Endothelial cell of umbilical vein (primary cell): ENCODE measurements around the gene BMP8A. TPM values are rescaled to one million over a fixed set of nuclear protein-coding genes. Genes with fewer than 3 reads are reported as not detected.

Source experiments
- BruUV-seq: library from RNA; stranded (reverse); fragments of 400-500 nt; replicated peaks from 2 replicates; lab custom pipeline; 2021; lab: Mats Ljungman, UMichigan
- CTCF ChIA-PET: fragments of 300-600, 350-600 bp; sonication (Branson Sonifier 250); formaldehyde crosslinking; loops from one replicate; lab custom pipeline; 2021; ENCODE audit warnings: antibody characterized with exemption, inconsistent platforms; lab: Charles Lee
- POLR2A ChIA-PET: fragments of 300-600, 350-600 bp; sonication (Branson Sonifier 250); formaldehyde crosslinking; loops from one replicate; lab custom pipeline; 2021; ENCODE audit warnings: antibody characterized with exemption, inconsistent platforms; lab: Charles Lee
- DNase-seq: peaks from one replicate; pipeline ENCODE4 v3.0.0-alpha.2; 2011; ENCODE audit warnings: low read depth, low spot score
- FAIRE-seq: peaks from 2 replicates; lab custom pipeline; 2011; peaks lifted over from hg19 to GRCh38; lab: Jason Lieb, UNC
- H2AFZ ChIP-seq: 2 replicates; pipeline ENCODE4 v1.6.0; 2012; ENCODE audit warnings: low read depth, low read length, control low read depth, inconsistent platforms
- H3K27ac ChIP-seq: 2 replicates; pipeline ENCODE4 v1.5.1; 2011; ENCODE audit warnings: low read depth, mild to moderate bottlenecking, control low read depth, low read length, moderate library complexity; ENCODE audit not compliant: insufficient read depth
- H3K27me3 ChIP-seq, 2 experiments: 2 replicates each; pipeline versions ENCODE4 v1.6.0 to v1.6.1; 2011; ENCODE audit warnings: low read length in 2 of 2, mixed read lengths in 1 of 2; ENCODE audit not compliant: control insufficient read depth in 2 of 2, insufficient read depth in 2 of 2
- H3K36me3 ChIP-seq, 2 experiments: 2 replicates in 1 of 2; 3 replicates in 1 of 2; pipeline ENCODE4 v1.5.1; 2011; ENCODE audit warnings: low read length in 2 of 2, mild to moderate bottlenecking in 1 of 2, moderate library complexity in 1 of 2; ENCODE audit not compliant: control insufficient read depth in 2 of 2, insufficient read depth in 2 of 2; ENCODE audit errors: extremely low read depth in 1 of 2
- H3K4me1 ChIP-seq: 3 replicates; pipeline ENCODE4 v1.5.1; 2011; ENCODE audit warnings: mild to moderate bottlenecking, low read length; ENCODE audit not compliant: control insufficient read depth, insufficient read depth; ENCODE audit errors: extremely low read depth
- H3K4me2 ChIP-seq: 2 replicates; pipeline ENCODE4 v1.6.1; 2011; ENCODE audit warnings: low read length, control low read depth, mixed read lengths; ENCODE audit not compliant: insufficient read depth
- H3K4me3 ChIP-seq, 3 experiments: fragments of 200-600 bp in 1 of 3; sonication (generic), shearing (Covaris generic) in 1 of 3; replicated peaks in 1 of 3; 2 replicates each; pipeline ENCODE4 v1.5.1; 2011 to 2016; ENCODE audit warnings: control low read depth in 3 of 3, low read length in 3 of 3, mild to moderate bottlenecking in 2 of 3, inconsistent platforms in 1 of 3, low read depth in 1 of 3, moderate library complexity in 1 of 3; ENCODE audit not compliant: insufficient read depth in 1 of 3
- H3K79me2 ChIP-seq: 2 replicates; pipeline ENCODE4 v1.6.0; 2012; ENCODE audit warnings: low read length, inconsistent platforms; ENCODE audit not compliant: control insufficient read depth, insufficient read depth
- H3K9ac ChIP-seq: replicated peaks from 2 replicates; pipeline ENCODE3; 2011; ENCODE audit warnings: low read length, control low read depth; ENCODE audit not compliant: insufficient read depth; ENCODE audit errors: extremely low read depth
- H3K9me1 ChIP-seq: replicated peaks from 3 replicates; pipeline ENCODE4 v1.6.0; 2011; ENCODE audit warnings: mild to moderate bottlenecking, low read length; ENCODE audit not compliant: control insufficient read depth, insufficient read depth; ENCODE audit errors: extremely low read depth
- H3K9me3 ChIP-seq: replicated peaks from 2 replicates; pipeline ENCODE4 v1.5.1; 2012; ENCODE audit warnings: low read length, inconsistent platforms; ENCODE audit not compliant: control insufficient read depth, insufficient read depth
- H4K20me1 ChIP-seq: replicated peaks from 2 replicates; pipeline ENCODE3; 2011; ENCODE audit warnings: mild to moderate bottlenecking, low read length; ENCODE audit not compliant: control insufficient read depth, insufficient read depth; ENCODE audit errors: extremely low read depth
- EZH2 ChIP-seq: IDR thresholded peaks from 2 replicates; pipeline ENCODE4 v1.6.1; 2012; ENCODE audit warnings: borderline replicate concordance, low read depth, mild to moderate bottlenecking, moderate library complexity, low read length, inconsistent platforms; ENCODE audit not compliant: severe bottlenecking
- FOS ChIP-seq: IDR thresholded peaks from 2 replicates; pipeline ENCODE4 v1.6.1; 2011; ENCODE audit warnings: mild to moderate bottlenecking, low read length, moderate library complexity, borderline replicate concordance; ENCODE audit not compliant: insufficient read depth
- JUN ChIP-seq: IDR thresholded peaks from 2 replicates; pipeline ENCODE4 v1.6.1; 2011; ENCODE audit warnings: borderline replicate concordance, low read depth; ENCODE audit not compliant: insufficient read length, insufficient read depth
- MYC ChIP-seq: IDR thresholded peaks from one replicate; pipeline ENCODE4 v1.6.1; 2011; ENCODE audit warnings: mild to moderate bottlenecking, low read depth, low read length
- POLR2A ChIP-seq: IDR thresholded peaks from 2 replicates; pipeline ENCODE4 v1.6.1; 2012; ENCODE audit warnings: low read depth, mild to moderate bottlenecking, control low read depth, low read length
- POLR2AphosphoS5 ChIP-seq: IDR thresholded peaks from 2 replicates; pipeline ENCODE4 v1.6.1; 2012; ENCODE audit warnings: low read depth, mild to moderate bottlenecking, control low read depth, low read length, moderate library complexity; ENCODE audit not compliant: insufficient read depth
- dilution Hi-C: fragments of 300-500 bp; cut with MboI; formaldehyde crosslinking; loops from one replicate; pipeline ENCODE4 v1.15.0; 2019; ENCODE audit warnings: low sequenced_read_pairs; ENCODE audit not compliant: extremely low pct_ligation_motif_present
- intact Hi-C: fragments of 100-400 bp; cut with micrococcal nuclease; formaldehyde crosslinking; loops from one replicate; pipeline ENCODE4 v1.10.0; 2022
- polyA plus RNA-seq, 4 experiments: library from polyadenylated mRNA; depleted of rRNA in 3 of 4; stranded (reverse) in 3 of 4; unstranded in 1 of 4; fragments of >200 nt; gene quantifications; 2 replicates each; pipeline versions ENCODE4 v1.2.1 to v1.2.3, GENCODE V29; 2011 to 2012; ENCODE audit warnings: missing spikeins in 1 of 4
- total RNA-seq: library from RNA; stranded (reverse); gene quantifications from 2 replicates; pipeline ENCODE4 v1.2.3, GENCODE V29; 2021
- TF ChIP-seq, protein P1 (sequence below), 2 donors: IDR thresholded peaks; 1 replicate in 1 of 2; 2 replicates in 1 of 2; pipeline ENCODE4 v1.5.1; 2011; ENCODE audit warnings: low read length in 2 of 2, mild to moderate bottlenecking in 2 of 2, moderate library complexity in 2 of 2, control low read depth in 1 of 2, inconsistent platforms in 1 of 2, low read depth in 1 of 2; ENCODE audit not compliant: insufficient read depth in 1 of 2; ENCODE audit errors: extremely low read depth in 1 of 2

Gene BMP8A
- total and polyA plus RNA-seq, 2 donors (not counting 3 experiments of a cell fraction or from before 2014, with no cell fraction given), result 0.25 to 0.44 TPM

DNA sequence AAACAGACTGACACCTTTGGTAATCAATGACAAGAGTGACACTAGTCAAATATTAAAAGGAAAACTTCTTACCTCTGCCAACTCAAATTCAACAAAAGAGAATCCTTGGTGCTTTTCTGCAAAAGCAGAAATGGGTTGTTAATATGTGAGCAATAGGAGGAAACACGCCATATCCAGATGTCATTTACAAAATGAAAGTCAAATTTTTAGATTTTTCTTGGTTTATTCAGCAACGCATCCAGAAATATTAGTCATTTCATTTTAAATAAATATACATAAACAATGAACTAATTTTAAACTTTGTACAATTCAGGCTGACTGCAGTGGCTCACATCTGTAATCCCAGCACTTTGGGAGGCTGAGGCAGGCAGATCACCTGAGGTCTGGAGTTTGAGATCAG, 62.8 kb downstream of the BMP8A start:
- H4K20me1 ChIP-seq, result no peaks in the 10 kb centered on the region
- ChIA-PET POLR2A (no interaction called here), CTCF (interaction anchor here (3.5 kb wide), 1 partner anchor 16 kb away, joined by 13 read pairs; no protein-coding TSS in a partner anchor)
- BruUV-seq, result no TSS peak
- no peak overlapping the region for H3K27ac ChIP-seq
- no peak for TF ChIP-seq FOS
- TF ChIP-seq POLR2A, result no peak
- no peak for TF ChIP-seq JUN
- TF ChIP-seq EZH2, result no peak
- TF ChIP-seq, protein P1, sequence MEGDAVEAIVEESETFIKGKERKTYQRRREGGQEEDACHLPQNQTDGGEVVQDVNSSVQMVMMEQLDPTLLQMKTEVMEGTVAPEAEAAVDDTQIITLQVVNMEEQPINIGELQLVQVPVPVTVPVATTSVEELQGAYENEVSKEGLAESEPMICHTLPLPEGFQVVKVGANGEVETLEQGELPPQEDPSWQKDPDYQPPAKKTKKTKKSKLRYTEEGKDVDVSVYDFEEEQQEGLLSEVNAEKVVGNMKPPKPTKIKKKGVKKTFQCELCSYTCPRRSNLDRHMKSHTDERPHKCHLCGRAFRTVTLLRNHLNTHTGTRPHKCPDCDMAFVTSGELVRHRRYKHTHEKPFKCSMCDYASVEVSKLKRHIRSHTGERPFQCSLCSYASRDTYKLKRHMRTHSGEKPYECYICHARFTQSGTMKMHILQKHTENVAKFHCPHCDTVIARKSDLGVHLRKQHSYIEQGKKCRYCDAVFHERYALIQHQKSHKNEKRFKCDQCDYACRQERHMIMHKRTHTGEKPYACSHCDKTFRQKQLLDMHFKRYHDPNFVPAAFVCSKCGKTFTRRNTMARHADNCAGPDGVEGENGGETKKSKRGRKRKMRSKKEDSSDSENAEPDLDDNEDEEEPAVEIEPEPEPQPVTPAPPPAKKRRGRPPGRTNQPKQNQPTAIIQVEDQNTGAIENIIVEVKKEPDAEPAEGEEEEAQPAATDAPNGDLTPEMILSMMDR (IDR thresholded peaks at IDR 0.05; ENCODE audit: extremely low read depth in 1 of 2, insufficient read depth in 1 of 2, low read depth in 1 of 2, low read length in 2 of 2), result no peak
- TF ChIP-seq MYC, result no peak
- TF ChIP-seq POLR2AphosphoS5, result no peak
- intact Hi-C loops (no loop called here), dilution Hi-C loops (no loop called here)
- no peaks in the 10 kb centered on the region for H3K9me3 ChIP-seq
- H2AFZ ChIP-seq, result no peak overlapping the region
- FAIRE-seq (no peak), DNase-seq (no peak)
- no peak overlapping the region for H3K4me3 ChIP-seq
- no peaks in the 10 kb centered on the region for H3K27me3 ChIP-seq
- H3K36me3 ChIP-seq, result peaks cover 0 to 1% of the 10 kb centered on the region in 2 experiments
- no peak overlapping the region for H3K9ac ChIP-seq
- H3K4me2 ChIP-seq, result no peak overlapping the region
- H3K79me2 ChIP-seq, result no peaks in the 10 kb centered on the region
- no peaks in the 10 kb centered on the region for H3K4me1 ChIP-seq
- H3K9me1 ChIP-seq, result no peaks in the 10 kb centered on the region
